Right lobe of liver (tissue), 4 donors: ENCODE measurements around the gene CDX1.

Experiments
- POLR2A ChIP-seq: fragments of 450-650 bp; IDR thresholded peaks from one replicate; pipeline ENCODE4 v1.6.1; 2017; ENCODE audit warnings: antibody characterized with exemption, mild to moderate bottlenecking
- TF ChIP-seq, protein P1 (sequence below), 4 donors: fragments of 200-600 bp in 3 of 4; fragments of 450-650 bp in 1 of 4; IDR thresholded peaks; one replicate each; pipeline versions ENCODE4 v1.5.1 to v1.8.0; 2016 to 2022; ENCODE audit warnings: antibody characterized with exemption in 4 of 4, mild to moderate bottlenecking in 2 of 4
- donor health status: DM: no; HTN: no; CAD: no.
- donor health status: DM: no; HTN: no; CAD: no.
- donor health status: DM: no; HTN: yes; CAD: no.

DNA sequence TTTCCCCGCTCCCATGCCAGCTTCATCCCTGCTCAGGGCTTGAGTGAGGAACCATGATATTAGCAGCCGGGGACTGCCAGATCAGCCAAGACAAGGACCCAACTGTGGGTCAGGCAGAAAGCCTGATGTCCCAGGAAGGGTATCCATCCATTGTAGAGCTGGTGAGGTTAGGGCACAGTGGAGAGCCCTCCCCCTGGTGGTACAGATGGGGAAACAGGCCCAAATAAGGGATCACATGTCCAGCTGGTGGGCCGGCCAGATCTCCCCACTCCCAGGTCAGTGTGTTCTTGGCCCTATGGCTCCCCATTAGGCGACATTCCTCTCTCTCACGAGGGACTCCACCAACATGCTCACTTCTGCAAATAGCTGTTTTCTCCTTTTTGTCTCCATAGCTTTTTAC, 9.0 kb downstream of the CDX1 start:
- TF ChIP-seq, protein P1, sequence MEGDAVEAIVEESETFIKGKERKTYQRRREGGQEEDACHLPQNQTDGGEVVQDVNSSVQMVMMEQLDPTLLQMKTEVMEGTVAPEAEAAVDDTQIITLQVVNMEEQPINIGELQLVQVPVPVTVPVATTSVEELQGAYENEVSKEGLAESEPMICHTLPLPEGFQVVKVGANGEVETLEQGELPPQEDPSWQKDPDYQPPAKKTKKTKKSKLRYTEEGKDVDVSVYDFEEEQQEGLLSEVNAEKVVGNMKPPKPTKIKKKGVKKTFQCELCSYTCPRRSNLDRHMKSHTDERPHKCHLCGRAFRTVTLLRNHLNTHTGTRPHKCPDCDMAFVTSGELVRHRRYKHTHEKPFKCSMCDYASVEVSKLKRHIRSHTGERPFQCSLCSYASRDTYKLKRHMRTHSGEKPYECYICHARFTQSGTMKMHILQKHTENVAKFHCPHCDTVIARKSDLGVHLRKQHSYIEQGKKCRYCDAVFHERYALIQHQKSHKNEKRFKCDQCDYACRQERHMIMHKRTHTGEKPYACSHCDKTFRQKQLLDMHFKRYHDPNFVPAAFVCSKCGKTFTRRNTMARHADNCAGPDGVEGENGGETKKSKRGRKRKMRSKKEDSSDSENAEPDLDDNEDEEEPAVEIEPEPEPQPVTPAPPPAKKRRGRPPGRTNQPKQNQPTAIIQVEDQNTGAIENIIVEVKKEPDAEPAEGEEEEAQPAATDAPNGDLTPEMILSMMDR (IDR thresholded peaks at IDR 0.05), result peak in 3 of 4 donors; percentile 39 to 48 (median 41)
- no peak for TF ChIP-seq POLR2A
